ENCODE measurements around the gene ROR2.

The ROR2 gene

DNA sequence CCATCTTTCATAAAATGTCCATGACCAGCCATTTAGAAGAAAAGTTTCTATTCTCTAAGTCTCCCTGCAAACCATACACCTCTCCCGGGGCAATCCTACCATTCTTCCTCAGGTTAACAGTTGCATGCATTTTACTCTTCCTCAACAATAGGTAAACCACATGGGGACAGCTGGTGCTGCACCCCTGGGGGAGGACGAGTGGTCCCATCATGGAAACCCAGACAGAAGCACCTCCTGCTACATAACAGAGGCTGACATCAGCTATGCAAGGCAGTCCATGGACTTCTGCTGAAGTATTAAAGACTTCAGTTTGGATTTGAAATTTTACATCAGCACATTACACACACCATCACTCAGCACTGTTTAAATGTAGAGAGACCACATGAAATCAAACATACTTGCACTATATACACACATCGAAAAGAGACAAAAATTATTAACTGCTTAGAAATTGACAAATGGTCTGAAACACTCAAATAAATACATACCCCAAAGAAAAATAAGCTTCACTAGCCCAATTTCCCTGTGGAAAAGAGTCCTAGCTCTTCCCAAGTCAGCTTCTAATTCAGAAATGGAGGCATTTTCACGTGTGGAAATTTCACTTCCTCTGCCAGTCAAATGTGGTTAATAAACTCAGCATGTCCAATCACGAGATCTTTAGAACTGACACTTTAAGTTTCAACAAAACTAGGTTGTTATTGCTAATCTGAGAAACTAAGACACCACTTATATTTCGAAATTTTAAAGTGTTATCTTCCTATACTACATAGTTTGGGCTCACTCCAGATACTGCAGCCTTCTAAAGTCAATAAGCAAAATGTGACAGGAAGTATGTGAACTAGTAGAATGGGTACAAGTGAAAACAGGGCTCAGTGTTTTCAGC, 173.4 kb downstream of the ROR2 start:
- no peak for DNase-seq (ENCODE audit: low read depth, low spot score)

GRCh38 chr9:91775708-91776028, 174.4 kb downstream of the ROR2 start:
- no peak for DNase-seq (ENCODE audit: low read depth, low spot score)

- DNase-seq (ENCODE audit: low read depth, low spot score) = peak; percentile 30
Observed at GRCh38 chr9:91775011-91775707, 174.9 kb downstream of the ROR2 start.

DNA sequence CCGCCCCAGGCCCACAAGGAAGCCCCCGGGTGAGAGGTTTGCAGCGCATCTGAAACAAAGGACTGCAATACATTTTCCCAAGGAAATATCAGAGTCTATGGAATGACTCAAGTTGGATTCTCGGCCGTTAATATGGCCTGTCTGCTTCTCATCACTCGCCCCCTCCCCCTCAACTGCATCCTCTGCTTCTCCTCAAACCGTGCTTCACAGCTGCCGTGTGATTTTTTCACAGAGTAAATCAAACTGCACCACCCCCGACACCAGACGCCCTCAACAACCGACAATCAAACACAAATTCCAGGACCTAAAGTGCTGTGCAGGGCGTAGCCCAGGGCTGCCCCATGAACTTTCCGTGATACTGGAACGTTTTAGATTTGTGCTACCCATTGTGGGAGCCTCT, 176.9 kb downstream of the ROR2 start:
- DNase-seq (ENCODE audit: low read depth, low spot score) = no peak

DNA sequence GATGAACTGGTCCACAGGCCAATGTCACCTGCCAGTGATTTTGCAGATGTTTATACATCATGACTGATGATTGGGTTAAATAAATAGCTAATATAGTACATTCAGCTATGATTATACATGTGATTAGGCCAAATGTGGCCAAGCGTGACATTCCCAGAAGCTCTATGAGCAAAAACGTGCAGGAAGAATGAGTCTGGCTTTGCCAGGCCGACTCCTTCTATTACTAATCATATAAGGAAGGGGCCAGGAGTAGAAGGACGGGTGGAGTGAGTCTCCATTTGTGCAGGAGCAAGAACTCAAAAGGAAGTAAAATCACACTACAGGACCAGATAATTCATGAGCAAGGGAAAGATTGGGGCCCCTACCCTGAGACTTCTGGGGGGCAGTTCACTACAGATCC, 178.2 kb downstream of the ROR2 start:
- no peak for DNase-seq (ENCODE audit: low read depth, low spot score)

DNA sequence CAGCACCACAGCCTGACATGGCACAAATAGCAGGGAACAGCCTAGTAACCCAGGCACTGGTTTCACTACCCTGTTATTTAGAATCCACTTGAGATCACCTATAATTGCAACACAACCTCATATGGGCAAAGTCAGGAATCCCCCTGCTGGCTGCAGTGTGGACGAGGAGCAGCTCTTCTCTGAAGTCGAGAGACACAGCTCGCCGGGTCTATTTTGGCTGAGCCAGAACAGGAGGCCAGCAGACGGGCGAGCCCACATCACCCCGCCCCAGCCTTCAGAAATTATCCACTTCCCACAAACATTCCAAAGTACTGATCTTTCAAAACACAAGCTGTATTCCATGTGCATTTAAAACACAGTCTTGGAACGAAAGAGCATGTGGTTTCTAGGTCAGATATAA, 179.0 kb downstream of the ROR2 start:
- no peak for DNase-seq (ENCODE audit: low read depth, low spot score)

DNA sequence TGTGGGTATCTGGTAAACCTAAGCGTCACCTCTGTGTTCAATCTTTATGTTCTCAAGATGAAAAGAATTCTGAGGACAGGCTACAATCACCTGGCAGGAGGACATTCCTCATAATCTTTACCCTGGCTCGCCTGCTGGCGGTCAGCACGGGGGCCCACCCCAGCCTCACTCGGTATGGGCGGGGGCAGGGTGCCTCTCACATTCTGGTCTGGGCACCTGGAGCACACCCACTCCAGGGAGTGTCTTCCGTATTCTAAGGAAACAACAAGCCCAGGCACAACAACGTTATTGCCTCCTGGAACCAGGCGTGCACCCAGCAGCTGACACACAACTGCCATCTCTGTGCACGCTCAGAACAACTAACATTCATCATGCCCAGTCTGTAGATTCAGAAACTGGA, 179.8 kb downstream of the ROR2 start:
- no peak for DNase-seq (ENCODE audit: low read depth, low spot score)

DNA sequence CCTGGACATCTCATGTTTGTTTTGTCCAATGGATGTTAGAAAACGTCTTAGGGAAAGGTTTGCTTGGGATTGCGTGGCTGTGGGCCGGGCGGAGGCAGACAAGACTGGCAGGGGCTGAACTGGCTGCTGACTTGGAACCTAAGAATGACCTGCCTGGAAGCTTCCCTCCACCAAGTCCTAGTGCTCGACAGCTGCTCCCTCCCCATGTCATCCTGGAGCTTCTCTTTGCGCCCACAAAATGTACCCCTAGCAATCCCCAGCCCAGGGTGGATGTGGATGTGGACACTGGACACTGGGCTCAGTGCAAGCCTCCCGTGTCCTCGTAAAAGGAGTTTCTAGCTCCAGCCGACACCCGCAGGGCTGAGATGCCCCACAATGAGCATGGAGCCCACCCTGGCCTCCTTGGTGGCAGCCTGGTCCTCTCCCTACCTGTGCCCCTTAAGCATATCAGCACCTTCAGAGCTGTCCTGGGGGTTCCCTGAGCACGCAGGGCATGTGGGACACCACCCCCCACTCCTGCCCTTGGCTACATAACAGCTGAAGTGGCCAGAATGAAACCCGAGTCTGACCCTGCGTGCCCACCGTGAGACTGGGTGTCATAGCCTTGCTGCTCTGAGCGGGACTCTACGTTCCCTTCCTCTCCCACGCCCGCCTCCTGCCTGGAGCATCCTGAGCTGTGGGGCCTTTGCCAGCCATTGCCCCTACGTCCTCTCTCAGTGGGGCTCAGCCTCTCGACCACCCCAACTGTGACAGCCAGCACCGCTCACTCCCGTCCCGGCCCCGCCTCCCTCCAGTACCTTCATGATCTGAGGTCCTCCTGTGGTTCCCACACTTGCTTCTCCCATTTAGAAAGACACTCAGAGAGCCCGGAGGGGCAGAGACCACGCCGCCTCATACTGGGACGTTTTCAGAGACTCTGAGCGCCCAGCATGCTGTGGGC, 180.8 kb downstream of the ROR2 start:
- no peak for DNase-seq (ENCODE audit: low read depth, low spot score)

DNA sequence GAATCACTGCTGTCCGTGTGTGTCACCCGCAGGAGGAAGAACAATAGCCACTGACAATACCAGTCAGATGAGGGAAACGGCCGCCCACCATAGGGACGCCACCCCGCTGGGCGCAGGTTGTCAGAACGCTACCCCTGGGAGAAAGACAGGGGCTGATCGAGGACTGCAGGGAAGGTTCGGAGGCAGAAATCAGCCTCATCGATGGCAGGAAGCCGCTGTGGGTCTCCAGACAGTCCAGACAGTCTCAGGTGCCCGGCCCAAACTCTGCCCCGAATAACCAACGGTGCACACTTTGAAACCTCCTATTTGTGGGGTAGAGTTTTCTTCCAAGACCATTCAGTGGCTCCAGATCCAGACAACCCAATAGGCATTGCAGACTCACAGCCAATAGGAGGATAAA, 181.5 kb downstream of the ROR2 start:
- DNase-seq (ENCODE audit: low read depth, low spot score) = no peak

DNA sequence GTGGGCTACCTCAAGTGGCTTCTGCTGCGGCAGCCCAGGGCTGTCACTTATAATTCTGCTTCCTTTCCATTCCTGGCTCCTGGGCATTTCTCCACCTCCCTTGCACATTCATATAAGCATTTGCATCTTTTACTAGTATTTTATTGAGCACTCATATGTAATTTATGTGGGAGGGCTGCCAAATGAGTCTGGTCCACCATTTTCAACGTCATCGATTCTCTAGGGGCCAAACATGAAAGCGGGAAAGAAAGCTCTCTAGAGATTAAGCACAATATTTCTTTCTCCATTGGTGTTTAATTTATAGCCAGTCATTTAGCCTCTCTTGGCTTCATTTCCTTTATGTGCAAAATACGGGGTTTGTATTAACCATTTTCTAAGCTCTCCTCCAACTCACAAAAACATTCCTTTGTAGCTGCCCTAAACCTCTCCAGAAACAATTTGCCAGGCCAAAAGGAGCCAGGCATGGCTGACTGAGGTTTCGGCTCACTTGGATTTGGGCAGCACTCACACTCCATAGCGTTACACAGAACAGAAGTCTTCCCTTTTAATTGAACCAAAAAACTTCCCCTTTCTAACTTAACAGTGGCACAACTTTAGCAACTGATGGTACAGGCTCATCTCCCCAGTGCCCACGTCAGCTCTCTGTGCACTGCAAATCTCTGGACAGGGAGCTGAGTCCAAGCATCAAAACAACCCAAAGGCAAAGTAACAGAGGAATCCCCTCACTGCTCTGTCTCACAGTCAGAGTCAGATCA, 183.5 kb downstream of the ROR2 start:
- DNase-seq (ENCODE audit: low read depth, low spot score) = no peak

DNA sequence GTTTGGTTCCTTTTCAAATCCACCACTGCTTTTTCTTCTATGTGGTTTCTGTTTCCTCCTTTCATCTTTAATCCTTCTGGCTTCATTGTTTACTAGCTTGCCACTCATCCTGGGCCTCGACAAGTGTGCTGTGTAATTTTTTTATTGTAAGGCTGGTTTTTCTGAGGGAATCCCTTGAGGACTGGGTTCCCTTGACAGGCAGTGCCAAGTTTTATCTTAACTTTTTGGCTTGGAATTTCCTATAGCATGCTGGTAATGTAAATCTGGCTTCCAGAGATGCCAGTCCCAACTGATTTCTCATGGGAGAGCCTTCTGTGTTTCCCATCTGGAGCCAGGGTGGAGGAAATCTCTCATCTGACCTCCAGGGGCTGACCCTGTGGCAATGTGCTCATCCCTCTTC, 184.7 kb downstream of the ROR2 start:
- no peak for DNase-seq (ENCODE audit: low read depth, low spot score)

DNA sequence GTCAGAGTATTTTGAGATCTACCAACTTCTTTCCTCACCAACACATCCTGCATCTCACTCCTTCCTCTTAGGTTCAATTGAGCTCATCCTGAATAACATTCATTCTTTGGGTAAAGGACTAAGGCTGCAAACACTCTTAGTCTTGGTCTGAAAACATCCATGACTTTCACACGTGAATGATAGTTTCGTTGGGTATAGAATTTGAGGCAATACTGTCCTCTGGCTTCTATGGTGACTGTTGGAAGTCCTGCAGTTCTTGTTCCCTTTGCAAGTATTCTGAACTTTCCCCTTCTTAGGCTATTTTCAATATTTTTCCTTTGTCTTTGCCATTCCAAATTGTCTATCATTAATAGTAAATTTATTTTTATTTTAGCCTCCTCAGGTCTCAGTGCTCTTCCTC, 185.4 kb downstream of the ROR2 start:
- DNase-seq (ENCODE audit: low read depth, low spot score) = no peak

DNA sequence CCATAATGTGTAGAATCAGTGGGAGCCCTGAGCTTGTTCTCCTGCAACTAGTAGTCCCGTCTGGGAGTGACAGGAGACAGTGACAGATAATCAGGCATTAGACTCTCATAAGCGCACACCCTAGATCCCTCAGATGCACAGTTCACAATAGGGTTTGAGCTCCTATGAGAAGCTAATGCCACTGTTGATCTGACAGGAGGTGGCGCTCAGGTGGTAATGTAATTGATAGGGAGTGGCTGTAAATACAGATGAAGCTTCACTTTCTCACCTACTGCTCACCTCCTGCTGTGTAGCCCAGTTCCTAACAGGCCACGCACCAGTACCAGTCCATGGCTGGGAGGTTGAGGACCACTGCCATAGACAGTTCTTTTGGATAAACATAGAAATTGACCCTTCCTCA, 188.7 kb downstream of the ROR2 start:
- no peak for DNase-seq (ENCODE audit: low read depth, low spot score)

DNA sequence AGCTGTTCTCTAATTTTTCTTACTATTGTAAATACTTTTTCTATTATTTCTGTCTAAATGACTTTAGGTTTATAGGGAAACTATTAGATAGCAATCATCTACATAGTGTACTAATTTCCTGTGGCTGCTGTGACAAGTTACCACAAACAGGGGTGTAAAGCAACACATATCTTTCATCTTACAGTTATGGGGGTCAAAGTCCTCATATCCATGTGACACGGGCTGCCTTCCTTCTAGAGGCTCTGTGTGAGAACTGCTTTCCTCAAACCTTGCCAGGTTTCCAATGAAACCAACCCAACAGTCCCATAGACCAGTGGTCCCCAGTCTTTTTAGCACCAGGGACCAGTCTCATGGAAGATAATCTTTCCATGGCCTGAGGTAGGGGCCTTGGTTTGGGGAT, 189.1 kb downstream of the ROR2 start:
- DNase-seq (ENCODE audit: low read depth, low spot score) = no peak

- no peak for DNase-seq (ENCODE audit: low read depth, low spot score)
Observed at GRCh38 chr9:91758491-91758981, 191.5 kb downstream of the ROR2 start.

- DNase-seq (ENCODE audit: low read depth, low spot score) = no peak
Observed at GRCh38 chr9:91757782-91758181, 192.2 kb downstream of the ROR2 start.

GRCh38 chr9:91756510-91756780, 193.6 kb downstream of the ROR2 start:
- DNase-seq (ENCODE audit: low read depth, low spot score) = no peak

GRCh38 chr9:91755761-91756509, 194.1 kb downstream of the ROR2 start:
- no peak for DNase-seq (ENCODE audit: low read depth, low spot score)

DNA sequence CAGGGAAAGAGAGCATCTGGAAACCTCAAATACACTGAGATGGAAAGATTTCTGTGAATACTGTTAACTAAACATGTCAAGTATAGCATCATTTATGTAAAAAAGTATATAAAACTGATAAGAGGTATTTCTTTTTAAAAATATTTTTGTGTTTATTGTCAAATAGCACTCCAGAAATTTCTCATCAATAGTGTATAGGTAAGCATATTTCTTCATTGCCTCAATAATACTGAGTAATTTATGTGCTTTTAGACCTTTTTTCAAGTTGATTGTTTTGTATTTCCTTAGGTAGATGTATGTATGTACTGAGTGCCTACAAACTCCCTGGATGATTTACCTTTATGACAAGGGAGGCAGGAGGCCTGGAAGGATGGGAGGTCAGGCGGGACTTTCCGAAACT, 196.3 kb downstream of the ROR2 start:
- DNase-seq (ENCODE audit: low read depth, low spot score) = no peak

DNA sequence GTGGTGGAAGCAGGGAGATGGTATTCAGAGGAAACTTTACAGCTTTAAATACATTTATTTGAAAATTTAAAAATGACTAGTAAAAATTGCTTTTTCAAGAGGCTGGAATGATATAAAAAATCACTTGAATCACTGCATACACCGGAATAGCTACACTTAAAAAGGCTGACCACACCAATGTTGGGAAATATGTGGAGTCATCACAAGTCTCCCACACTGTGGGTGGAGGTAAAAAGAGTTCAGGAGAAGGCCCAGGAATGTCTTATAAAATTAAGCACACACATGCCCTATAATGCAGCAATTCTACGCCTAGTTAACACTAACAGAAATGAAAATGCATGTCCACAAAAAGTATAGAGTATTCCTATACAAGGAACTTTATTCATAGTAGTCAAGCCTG, 198.1 kb downstream of the ROR2 start:
- DNase-seq (ENCODE audit: low read depth, low spot score) = no peak

DNA sequence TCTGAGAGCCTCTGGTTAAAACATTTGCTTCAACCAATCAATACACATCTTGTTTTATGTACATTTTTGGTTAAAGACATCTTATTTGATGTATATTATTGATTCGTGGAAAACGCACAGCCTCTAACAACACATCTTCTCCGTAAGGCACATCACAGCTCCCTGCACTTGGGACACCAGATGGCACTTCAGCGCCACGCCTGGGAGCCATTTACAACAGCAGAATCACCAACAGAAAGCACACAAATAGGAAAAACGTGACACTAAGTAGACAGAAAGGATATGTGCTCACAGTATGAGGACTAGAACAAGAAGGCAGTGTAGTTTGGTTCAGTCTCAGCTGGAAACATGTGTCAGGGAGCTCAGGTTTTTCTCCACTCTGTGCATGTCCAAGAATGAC, 199.7 kb downstream of the ROR2 start:
- no peak for DNase-seq (ENCODE audit: low read depth, low spot score)
